RWPE2 (cell line): ENCODE data around the gene TMPRSS9.
A peak's percentile ranks its signal among the peaks of the same experiment; 100 is the strongest.
"Not testable (repeated sequence)": the region's sequence is repeated elsewhere in the genome, so short reads cannot be mapped to it uniquely, and the experiment has no call there.

Experiments
- ATAC-seq: fragments of 200-7000 bp; cut with Tn5 transposase; 3 replicates; pipeline ENCODE4 v1.9.1; 2021; ENCODE audit warnings: low read depth
- DNase-seq: peaks from one replicate; pipeline ENCODE4 v3.0.0-alpha.2; 2020; ENCODE audit warnings: low spot score
- H3K27ac ChIP-seq: fragments of 450-650 bp; 2 replicates; pipeline ENCODE4 v1.5.1; 2017; ENCODE audit warnings: mild to moderate bottlenecking; ENCODE audit not compliant: poor library complexity, severe bottlenecking
- H3K27me3 ChIP-seq: fragments of 250-450 bp; sonication (Bioruptor Pico); 2 replicates; pipeline ENCODE4 v1.5.1; 2021; ENCODE audit warnings: mild to moderate bottlenecking, moderate library complexity; ENCODE audit not compliant: insufficient read depth, poor library complexity, severe bottlenecking
- H3K36me3 ChIP-seq: fragments of 250-450 bp; sonication (Bioruptor Pico); 2 replicates; pipeline ENCODE4 v1.5.1; 2020; ENCODE audit warnings: low read depth, mild to moderate bottlenecking, moderate library complexity
- H3K4me1 ChIP-seq: fragments of 250-450 bp; sonication (Bioruptor Pico); 2 replicates; pipeline ENCODE4 v1.5.1; 2021; ENCODE audit warnings: mild to moderate bottlenecking, moderate library complexity; ENCODE audit not compliant: insufficient read depth, poor library complexity, severe bottlenecking
- H3K4me3 ChIP-seq: fragments of 250-450 bp; sonication (Bioruptor Pico); 2 replicates; pipeline ENCODE4 v1.5.1; 2021; ENCODE audit warnings: mild to moderate bottlenecking, moderate library complexity; ENCODE audit not compliant: severe bottlenecking
- H3K9me3 ChIP-seq: fragments of 250-450 bp; sonication (Bioruptor Pico); 2 replicates; pipeline ENCODE4 v1.5.1; 2021; ENCODE audit warnings: mild to moderate bottlenecking, moderate library complexity; ENCODE audit not compliant: severe bottlenecking
- TF ChIP-seq, protein P1 (sequence below): fragments of 450-650 bp; IDR thresholded peaks from one replicate; pipeline ENCODE4 v1.5.1; 2017; ENCODE audit warnings: mild to moderate bottlenecking, moderate library complexity; ENCODE audit not compliant: poor library complexity, severe bottlenecking

TMPRSS9 gene

DNA sequence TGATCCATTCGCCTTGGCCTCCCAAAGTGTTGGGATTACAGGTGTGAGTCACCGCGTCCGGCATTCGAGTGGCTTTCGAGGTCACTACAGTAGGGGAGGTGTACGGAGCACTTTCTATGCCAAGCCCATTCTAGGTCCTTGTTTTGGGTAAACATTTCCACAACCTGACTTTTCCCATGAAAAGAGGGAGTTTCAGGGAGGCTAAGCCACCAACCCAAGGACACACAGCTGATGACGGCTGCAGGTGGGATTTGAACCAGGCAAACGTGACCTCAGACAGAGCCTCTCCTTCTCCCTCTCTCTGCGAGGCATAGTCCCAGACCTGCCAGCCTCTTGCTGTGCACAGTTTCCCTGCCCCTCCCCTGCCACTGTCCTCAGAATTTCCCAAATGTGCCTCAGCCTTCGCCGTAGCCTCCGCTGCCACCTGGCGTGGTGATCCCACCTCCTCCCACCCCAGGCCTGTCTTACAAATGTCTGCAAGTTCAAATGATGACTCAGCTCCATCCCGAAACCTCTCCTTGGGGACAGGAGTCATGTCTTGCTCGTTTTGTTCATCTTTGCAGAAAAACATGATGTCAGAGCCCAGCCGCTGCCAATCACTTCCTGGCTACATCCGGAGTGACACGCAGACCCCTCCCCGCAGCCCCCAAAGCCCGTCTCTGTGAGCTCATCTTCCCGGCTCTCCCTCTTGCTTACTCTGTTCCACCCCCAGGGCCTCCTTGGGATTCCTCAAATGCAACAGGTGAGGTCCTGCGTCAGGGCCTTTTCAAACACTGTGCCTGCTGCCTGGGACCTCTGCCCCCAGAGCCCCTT is 109.2 kb downstream of the TMPRSS9 start:
- ATAC-seq (peak; percentile 77), DNase-seq (no peak)
- TF ChIP-seq, protein P1, sequence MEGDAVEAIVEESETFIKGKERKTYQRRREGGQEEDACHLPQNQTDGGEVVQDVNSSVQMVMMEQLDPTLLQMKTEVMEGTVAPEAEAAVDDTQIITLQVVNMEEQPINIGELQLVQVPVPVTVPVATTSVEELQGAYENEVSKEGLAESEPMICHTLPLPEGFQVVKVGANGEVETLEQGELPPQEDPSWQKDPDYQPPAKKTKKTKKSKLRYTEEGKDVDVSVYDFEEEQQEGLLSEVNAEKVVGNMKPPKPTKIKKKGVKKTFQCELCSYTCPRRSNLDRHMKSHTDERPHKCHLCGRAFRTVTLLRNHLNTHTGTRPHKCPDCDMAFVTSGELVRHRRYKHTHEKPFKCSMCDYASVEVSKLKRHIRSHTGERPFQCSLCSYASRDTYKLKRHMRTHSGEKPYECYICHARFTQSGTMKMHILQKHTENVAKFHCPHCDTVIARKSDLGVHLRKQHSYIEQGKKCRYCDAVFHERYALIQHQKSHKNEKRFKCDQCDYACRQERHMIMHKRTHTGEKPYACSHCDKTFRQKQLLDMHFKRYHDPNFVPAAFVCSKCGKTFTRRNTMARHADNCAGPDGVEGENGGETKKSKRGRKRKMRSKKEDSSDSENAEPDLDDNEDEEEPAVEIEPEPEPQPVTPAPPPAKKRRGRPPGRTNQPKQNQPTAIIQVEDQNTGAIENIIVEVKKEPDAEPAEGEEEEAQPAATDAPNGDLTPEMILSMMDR = no peak
- Histone ChIP-seq H3K27ac (peak overlapping the region; percentile 43), H3K27me3 (no peaks in the 10 kb centered on the region), H3K4me1 (peaks cover 5% of the 10 kb centered on the region), H3K4me3 (no peak overlapping the region), H3K36me3 (no peaks in the 10 kb centered on the region), H3K9me3 (no peaks in the 10 kb centered on the region)

DNA sequence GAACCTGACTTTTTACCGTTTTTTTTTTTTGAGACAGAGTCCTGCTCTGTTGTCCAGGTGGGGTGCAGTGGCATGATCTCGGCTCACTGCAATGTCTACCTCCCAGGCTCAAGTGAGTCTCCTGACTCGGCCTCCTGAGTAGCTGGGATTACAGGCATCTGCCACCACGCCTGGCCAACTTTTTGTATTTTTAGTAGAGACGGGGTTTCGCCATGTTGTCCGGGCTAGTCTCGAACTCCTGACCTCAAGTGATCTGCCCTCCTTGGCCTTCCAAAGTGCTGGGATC is 109.8 kb downstream of the TMPRSS9 start:
- not testable (repeated sequence) for DNase-seq, ATAC-seq, H3K4me3 ChIP-seq, H3K27me3 ChIP-seq, H3K9me3 ChIP-seq, H3K4me1 ChIP-seq, H3K36me3 ChIP-seq
- peak overlapping the region; percentile 43 for H3K27ac ChIP-seq

DNA sequence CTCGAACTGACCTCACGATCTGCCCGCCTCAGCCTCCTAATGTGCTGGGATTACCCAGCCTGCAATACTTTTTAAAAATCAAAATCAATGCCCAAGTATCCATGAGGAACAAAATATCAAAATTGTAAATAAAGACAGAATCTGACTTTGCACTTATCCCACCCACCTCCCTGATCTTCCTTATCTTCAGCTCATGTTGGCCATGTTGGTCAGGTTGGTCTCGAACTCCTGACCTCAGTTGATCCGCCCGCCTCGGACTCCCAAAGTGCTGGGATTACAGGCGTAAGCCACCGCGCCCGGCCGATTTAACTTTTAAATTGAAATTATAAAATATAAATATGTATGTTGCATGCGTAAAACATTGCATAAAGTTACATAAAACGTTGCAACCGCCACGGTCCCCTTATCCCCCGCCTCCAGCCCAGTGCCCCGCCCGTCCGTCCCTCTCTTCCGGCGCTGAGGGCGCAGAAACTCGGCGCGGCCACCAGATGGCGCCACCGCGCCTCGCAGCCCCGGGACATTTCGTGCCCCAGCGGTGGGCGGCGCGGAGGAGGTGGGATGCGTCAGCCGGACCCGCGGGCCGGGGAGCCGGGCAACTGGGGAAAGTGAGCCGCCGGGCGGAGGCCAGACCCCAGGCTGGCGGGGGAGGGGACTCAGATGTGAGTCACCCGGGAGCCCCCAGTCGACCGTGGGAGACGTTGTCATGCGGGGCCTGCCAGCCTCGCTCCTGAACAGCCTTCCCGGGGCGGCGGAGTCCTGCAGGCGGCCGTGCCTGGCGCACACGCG is 114.4 kb downstream of the TMPRSS9 start:
- H3K4me3 ChIP-seq = peak overlapping the region; percentile 89
- TF ChIP-seq, protein P1 = peak; percentile 95
- H3K9me3 ChIP-seq = no peaks in the 10 kb centered on the region
- H3K27ac ChIP-seq = peak overlapping the region; percentile 76
- peak; percentile 89 for DNase-seq
- peak; percentile 41 for ATAC-seq
- H3K4me1 ChIP-seq = no peaks in the 10 kb centered on the region
- no peaks in the 10 kb centered on the region for H3K27me3 ChIP-seq
- H3K36me3 ChIP-seq = peaks cover 23% of the 10 kb centered on the region

DNA sequence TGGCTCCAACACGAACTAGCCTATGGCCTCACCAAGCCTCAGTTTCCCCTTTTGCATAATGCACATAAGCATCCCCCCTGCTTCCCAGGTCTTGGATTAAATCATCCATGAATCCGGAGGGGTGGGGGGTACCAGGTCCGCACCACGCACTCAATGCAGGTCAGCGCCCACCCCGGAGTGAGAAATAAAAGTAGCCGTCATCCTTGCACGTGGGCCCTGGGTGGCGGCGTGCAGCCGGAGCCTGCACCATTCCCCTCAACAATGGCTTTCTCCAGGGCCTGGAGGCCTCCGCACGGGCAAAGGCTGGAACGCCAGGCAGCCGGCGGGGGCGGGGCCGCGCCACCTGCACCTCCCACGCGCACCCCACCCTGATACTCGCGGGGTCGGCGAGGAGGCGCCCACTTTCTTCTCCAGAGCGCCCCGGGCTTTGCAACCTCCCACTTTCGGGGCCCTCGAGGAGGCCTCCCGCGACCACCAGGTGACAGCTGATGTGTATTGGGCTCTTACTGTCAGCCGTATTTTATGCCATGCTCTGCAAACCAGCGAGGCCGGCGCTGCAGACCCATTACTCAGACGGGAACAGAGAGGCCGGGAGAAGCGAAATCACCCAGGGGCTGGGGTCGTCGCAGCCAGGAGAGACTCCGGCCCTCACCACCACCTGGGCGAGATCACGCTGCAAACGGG is 115.1 kb downstream of the TMPRSS9 start:
- no peaks in the 10 kb centered on the region for H3K9me3 ChIP-seq
- H3K36me3 ChIP-seq = peaks cover 23% of the 10 kb centered on the region
- H3K4me3 ChIP-seq = peak overlapping the region; percentile 89
- H3K27ac ChIP-seq = peak overlapping the region; percentile 76
- DNase-seq (no peak), ATAC-seq (peak; percentile 36)
- TF ChIP-seq, protein P1 = no peak
- no peaks in the 10 kb centered on the region for H3K4me1 ChIP-seq
- no peaks in the 10 kb centered on the region for H3K27me3 ChIP-seq
